Testis (tissue), 2 donors: ENCODE results near the gene KHDC4.

Experiments used
- POLR2A ChIP-seq: fragments of 450-650 bp; IDR thresholded peaks from one replicate; pipeline ENCODE4 v1.6.1; 2017; ENCODE audit warnings: antibody characterized with exemption, mild to moderate bottlenecking, moderate library complexity
- TF ChIP-seq, protein P1 (sequence below), 3 experiments: fragments of 450-650 bp in 2 of 3; fragments of 200-600 bp in 1 of 3; sonication (generic) in 1 of 3; IDR thresholded peaks; one replicate each; pipeline ENCODE4 v1.5.1; 2016 to 2019; ENCODE audit warnings: antibody characterized with exemption in 3 of 3, mild to moderate bottlenecking in 2 of 3, moderate library complexity in 1 of 3

- TF ChIP-seq, protein P1, sequence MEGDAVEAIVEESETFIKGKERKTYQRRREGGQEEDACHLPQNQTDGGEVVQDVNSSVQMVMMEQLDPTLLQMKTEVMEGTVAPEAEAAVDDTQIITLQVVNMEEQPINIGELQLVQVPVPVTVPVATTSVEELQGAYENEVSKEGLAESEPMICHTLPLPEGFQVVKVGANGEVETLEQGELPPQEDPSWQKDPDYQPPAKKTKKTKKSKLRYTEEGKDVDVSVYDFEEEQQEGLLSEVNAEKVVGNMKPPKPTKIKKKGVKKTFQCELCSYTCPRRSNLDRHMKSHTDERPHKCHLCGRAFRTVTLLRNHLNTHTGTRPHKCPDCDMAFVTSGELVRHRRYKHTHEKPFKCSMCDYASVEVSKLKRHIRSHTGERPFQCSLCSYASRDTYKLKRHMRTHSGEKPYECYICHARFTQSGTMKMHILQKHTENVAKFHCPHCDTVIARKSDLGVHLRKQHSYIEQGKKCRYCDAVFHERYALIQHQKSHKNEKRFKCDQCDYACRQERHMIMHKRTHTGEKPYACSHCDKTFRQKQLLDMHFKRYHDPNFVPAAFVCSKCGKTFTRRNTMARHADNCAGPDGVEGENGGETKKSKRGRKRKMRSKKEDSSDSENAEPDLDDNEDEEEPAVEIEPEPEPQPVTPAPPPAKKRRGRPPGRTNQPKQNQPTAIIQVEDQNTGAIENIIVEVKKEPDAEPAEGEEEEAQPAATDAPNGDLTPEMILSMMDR (IDR thresholded peaks at IDR 0.05): no peak
- no peak for TF ChIP-seq POLR2A
These were observed 40.6 kb downstream of the KHDC4 start for GRCh38 chr1:155893389-155894142.
